Prostate gland (tissue), 2 donors: ENCODE results near the gene SAFB2. TPM values are rescaled to one million over a fixed set of nuclear protein-coding genes. Genes with fewer than 3 reads are reported as not detected.

Experiments
- DNase-seq: peaks from one replicate; pipeline ENCODE4 v3.0.0-alpha.2; 2019; ENCODE audit warnings: low spot score
- H3K27ac ChIP-seq, 2 donors: fragments of 200-600 bp; sonication (generic); 2 replicates each; pipeline ENCODE4 v1.5.1; 2017 to 2019
- H3K27me3 ChIP-seq: fragments of 200-600 bp; sonication (generic); replicated peaks from 2 replicates; pipeline ENCODE4 v1.5.1; 2019; ENCODE audit not compliant: insufficient read depth
- H3K36me3 ChIP-seq, 2 donors: fragments of 200-600 bp; sonication (generic); 1 replicate in 1 of 2; 2 replicates in 1 of 2; pipeline versions ENCODE4 v1.5.1 to v1.8.1; 2017 to 2019
- H3K4me1 ChIP-seq: fragments of 200-600 bp; sonication (generic); replicated peaks from 2 replicates; pipeline ENCODE4 v1.5.1; 2019
- H3K4me3 ChIP-seq, 2 donors: fragments of 200-600 bp; sonication (generic); 2 replicates each; pipeline ENCODE4 v1.5.1; 2017 to 2019
- H3K9me3 ChIP-seq: fragments of 200-600 bp; sonication (generic); 2 replicates; pipeline ENCODE4 v1.5.1; 2017
- CTCF ChIP-seq, 4 experiments: fragments of 200-600 bp in 2 of 4; fragments of 450-650 bp in 2 of 4; sonication (generic) in 2 of 4; IDR thresholded peaks; 1 replicate in 3 of 4; 2 replicates in 1 of 4; pipeline ENCODE4 v1.5.1; 2016 to 2019; ENCODE audit warnings: antibody characterized with exemption in 4 of 4, mild to moderate bottlenecking in 2 of 4, moderate library complexity in 2 of 4
- POLR2A ChIP-seq: fragments of 450-650 bp; IDR thresholded peaks from one replicate; pipeline ENCODE4 v1.6.1; 2016; ENCODE audit warnings: antibody characterized with exemption, mild to moderate bottlenecking
- POLR2AphosphoS5 ChIP-seq: sonication (generic); formaldehyde crosslinking; IDR thresholded peaks from one replicate; pipeline ENCODE4 v1.6.1; 2017; ENCODE audit warnings: antibody characterized with exemption
- WGBS: methylation state at CpG from one replicate; pipeline ENCODE4 v1.1.5; 2018; 5-methylcytosine and 5-hydroxymethylcytosine counted together
- intact Hi-C: fragments of 100-400 bp; cut with DNase I; formaldehyde crosslinking; loops from one replicate; pipeline ENCODE4 v1.14.2; 2022
- total RNA-seq, 2 donors: library from RNA; depleted of rRNA; stranded (reverse); fragments of >200 nt; gene quantifications; one replicate each; pipeline ENCODE4 v1.1.0, GENCODE V29; 2016

SAFB2 gene
- total RNA-seq, 2 donors from 2014 or later = 37.8 to 118 TPM

- H3K4me1 ChIP-seq = peaks cover 14% of the 10 kb centered on the region
- WGBS = 80% methylated on average over 12 of the region's 12 CpGs
- H3K27me3 ChIP-seq = no peaks in the 10 kb centered on the region
- TF ChIP-seq POLR2A = no peak
- no peak for TF ChIP-seq POLR2AphosphoS5
- TF ChIP-seq CTCF (IDR thresholded peaks at IDR 0.05) = no peak
- H3K4me3 ChIP-seq = peak overlapping the region in 1 of 2 donors; percentile 99
- no peak overlapping the region for H3K27ac ChIP-seq
- intact Hi-C loops = no loop called here
- H3K9me3 ChIP-seq = no peaks in the 10 kb centered on the region
- peaks cover 0 to 5% of the 10 kb centered on the region in 2 donors for H3K36me3 ChIP-seq
- DNase-seq = no peak
Measured at GRCh38 chr19:5625641-5626040, 3.1 kb upstream of the SAFB2 start.

- 23% methylated on average over 8 of the region's 8 CpGs for WGBS
- intact Hi-C loops = no loop called here
- Histone ChIP-seq H3K27me3 (no peaks in the 10 kb centered on the region), H3K4me3 (peak overlapping the region; percentile 89 to 99), H3K36me3 (peaks cover 0 to 5% of the 10 kb centered on the region in 2 donors), H3K4me1 (peaks cover 8% of the 10 kb centered on the region), H3K27ac (peak overlapping the region; percentile 96 to 98), H3K9me3 (no peaks in the 10 kb centered on the region)
- TF ChIP-seq POLR2A (no peak), POLR2AphosphoS5 (no peak)
- DNase-seq = no peak
Measured at GRCh38 chr19:5624741-5625278, 2.2 kb upstream of the SAFB2 start.

- no peak for TF ChIP-seq CTCF (IDR thresholded peaks at IDR 0.05)
- peak; percentile 22 for TF ChIP-seq POLR2AphosphoS5
- TF ChIP-seq POLR2A = no peak
- Histone ChIP-seq H3K27ac (peak overlapping the region; percentile 96 to 98), H3K27me3 (no peaks in the 10 kb centered on the region), H3K4me3 (peak overlapping the region; percentile 89 to 99), H3K4me1 (peaks cover 8% of the 10 kb centered on the region), H3K36me3 (peaks cover 0 to 5% of the 10 kb centered on the region in 2 donors), H3K9me3 (no peaks in the 10 kb centered on the region)
- intact Hi-C loops = no loop called here
- DNase-seq = peak; percentile 46
- 1% methylated on average over 20 of the region's 20 CpGs for WGBS
Measured at GRCh38 chr19:5624018-5624663, 1.6 kb upstream of the SAFB2 start.

- peaks cover 8% of the 10 kb centered on the region for H3K4me1 ChIP-seq
- 0% methylated on average over 40 of the region's 50 CpGs for WGBS
- peak overlapping the region; percentile 89 to 99 for H3K4me3 ChIP-seq
- no peak for DNase-seq
- peaks cover 0 to 5% of the 10 kb centered on the region in 2 donors for H3K36me3 ChIP-seq
- H3K9me3 ChIP-seq = no peaks in the 10 kb centered on the region
- no peaks in the 10 kb centered on the region for H3K27me3 ChIP-seq
- TF ChIP-seq POLR2AphosphoS5 (no peak), POLR2A (no peak), CTCF (IDR thresholded peaks at IDR 0.05) (no peak)
- peak overlapping the region; percentile 96 to 98 for H3K27ac ChIP-seq
- intact Hi-C loops = loop anchor here (2.0 kb wide), 1 partner anchor 67 kb away; the partner anchor contains the start of gene RPL36
Measured at GRCh38 chr19:5623397-5624017, 931 bp upstream of the SAFB2 start.

- intact Hi-C loops = loop anchor here (2.0 kb wide), 1 partner anchor 69 kb away; the partner anchor contains the start of gene RPL36
- Histone ChIP-seq H3K9me3 (no peaks in the 10 kb centered on the region), H3K36me3 (peaks cover 2 to 5% of the 10 kb centered on the region in 2 donors), H3K27ac (peak overlapping the region; percentile 96), H3K4me1 (peaks cover 8% of the 10 kb centered on the region), H3K4me3 (peak overlapping the region; percentile 89 to 99), H3K27me3 (no peaks in the 10 kb centered on the region)
- 1% methylated on average over 35 of the region's 35 CpGs for WGBS
- TF ChIP-seq CTCF (IDR thresholded peaks at IDR 0.05) = no peak
- TF ChIP-seq POLR2AphosphoS5 = no peak
- TF ChIP-seq POLR2A = no peak
- peak; percentile 20 for DNase-seq
Measured at GRCh38 chr19:5621945-5622464, 571 bp downstream of the SAFB2 start.
